Activated CD8-positive, alpha-beta T cell treated with anti-CD3 and anti-CD28 coated beads for 36 hours (primary cell): ENCODE measurements around the gene CBY3. TPM values are rescaled to one million over a fixed set of nuclear protein-coding genes. Genes with fewer than 3 reads are reported as not detected.
"Not testable (repeated sequence)": the region's sequence is repeated elsewhere in the genome, so short reads cannot be mapped to it uniquely, and the experiment has no call there.

Experiments used
- ATAC-seq: fragments of 200-7000 bp; cut with Tn5 transposase; one replicate; pipeline ENCODE4 v1.10.0; 2021; ENCODE audit warnings: mild to moderate bottlenecking, moderate library complexity
- CTCF ChIA-PET: fragments of 350-600 bp; sonication (Branson Sonifier 250); formaldehyde crosslinking; loops from one replicate; lab custom pipeline; 2021; ENCODE audit warnings: antibody characterized with exemption; lab: Charles Lee
- POLR2A ChIA-PET: fragments of 350-600 bp; sonication (Branson Sonifier 250); formaldehyde crosslinking; loops from one replicate; lab custom pipeline; 2021; ENCODE audit warnings: antibody characterized with exemption; lab: Charles Lee
- DNase-seq: peaks from one replicate; pipeline ENCODE4 v3.0.0-alpha.2; 2020
- H3K27ac Mint-ChIP-seq: one replicate; pipeline ENCODE4 v1.8.0; 2021; ENCODE audit warnings: mild to moderate bottlenecking, mixed read lengths
- H3K27me3 Mint-ChIP-seq: one replicate; pipeline ENCODE4 v1.8.0; 2021; ENCODE audit warnings: mixed read lengths
- H3K36me3 Mint-ChIP-seq: one replicate; pipeline ENCODE4 v1.8.0; 2021; ENCODE audit warnings: low read depth, mixed read lengths
- H3K4me1 Mint-ChIP-seq: one replicate; pipeline ENCODE4 v1.8.0; 2021; ENCODE audit warnings: low read depth, mixed read lengths
- H3K4me3 Mint-ChIP-seq: one replicate; pipeline ENCODE4 v1.8.0; 2021; ENCODE audit warnings: mild to moderate bottlenecking, moderate library complexity, mixed read lengths
- H3K9me3 Mint-ChIP-seq: one replicate; pipeline ENCODE4 v1.8.0; 2021; ENCODE audit warnings: mixed read lengths
- CTCF ChIP-seq: fragments of 200-600 bp; IDR thresholded peaks from one replicate; pipeline ENCODE4 v1.8.0; 2022; ENCODE audit warnings: antibody characterized with exemption, mild to moderate bottlenecking
- intact Hi-C: fragments of 100-400 bp; cut with micrococcal nuclease; formaldehyde crosslinking; loops from one replicate; pipeline ENCODE4 v1.10.0; 2022
- total RNA-seq, 2 experiments: library from RNA; stranded (reverse); gene quantifications; one replicate each; pipeline ENCODE4 v1.2.3, GENCODE V29; 2021

CBY3 gene
- total RNA-seq, 2 experiments from 2014 or later, result 0.47 to 1.2 TPM

- Mint-ChIP-seq H3K27me3 (no peaks in the 10 kb centered on the region), H3K36me3 (peaks cover 34% of the 10 kb centered on the region), H3K27ac (peak overlapping the region; percentile 98), H3K4me3 (peak overlapping the region; percentile 91), H3K4me1 (peaks cover 33% of the 10 kb centered on the region), H3K9me3 (no peaks in the 10 kb centered on the region)
- ChIA-PET POLR2A (interaction anchor here (1.1 to 6.3 kb wide), 13 partner anchors 9 to 392 kb away, joined by 4 to 55 read pairs (median 11); partner anchors contain the start of genes HNRNPH1 and MAML1), CTCF (interaction anchor here (0.8 to 5.1 kb wide), 7 partner anchors 10 to 118 kb away, joined by 3 to 27 read pairs (median 4); partner anchors contain the start of gene HNRNPH1)
- peak; percentile 51 for TF ChIP-seq CTCF
- ATAC-seq, result peak; percentile 51
- DNase-seq, result peak; percentile 91
- intact Hi-C loops, result no loop called here
These were observed 1.7 kb downstream of the CBY3 start for GRCh38 chr5:179679014-179679674.

- H3K36me3 Mint-ChIP-seq, result peaks cover 34% of the 10 kb centered on the region
- H3K9me3 Mint-ChIP-seq, result no peaks in the 10 kb centered on the region
- peak; percentile 97 for DNase-seq
- ChIA-PET CTCF (interaction anchor here (0.8 to 5.1 kb wide), 8 partner anchors 9 to 119 kb away, joined by 3 to 27 read pairs (median 4); partner anchors contain the start of gene HNRNPH1), POLR2A (interaction anchor here (0.7 to 6.3 kb wide), 24 partner anchors 8 to 392 kb away, joined by 3 to 55 read pairs (median 5); partner anchors contain the start of genes HNRNPH1 and MAML1)
- no peaks in the 10 kb centered on the region for H3K27me3 Mint-ChIP-seq
- H3K27ac Mint-ChIP-seq, result peak overlapping the region; percentile 98
- no peak for TF ChIP-seq CTCF
- intact Hi-C loops, result no loop called here
- H3K4me3 Mint-ChIP-seq, result peak overlapping the region; percentile 91
- peaks cover 30% of the 10 kb centered on the region for H3K4me1 Mint-ChIP-seq
- ATAC-seq, result peak; percentile 91
These were observed 2.4 kb downstream of the CBY3 start for GRCh38 chr5:179678223-179679013.

GRCh38 chr5:179668391-179668790 lies 12.4 kb downstream of the CBY3 start:
- no peak overlapping the region for H3K4me3 Mint-ChIP-seq
- intact Hi-C loops, result no loop called here
- H3K27ac Mint-ChIP-seq, result no peak overlapping the region
- peak; percentile 82 for ATAC-seq
- ChIA-PET POLR2A (no interaction called here), CTCF (interaction anchor here (1.0 to 2.4 kb wide), 6 partner anchors 12 to 94 kb away, joined by 3 to 14 read pairs (median 3); partner anchors contain the start of gene CBY3)
- no peaks in the 10 kb centered on the region for H3K27me3 Mint-ChIP-seq
- H3K9me3 Mint-ChIP-seq, result no peaks in the 10 kb centered on the region
- TF ChIP-seq CTCF, result peak; percentile 52
- no peaks in the 10 kb centered on the region for H3K4me1 Mint-ChIP-seq
- peak; percentile 55 for DNase-seq
- no peaks in the 10 kb centered on the region for H3K36me3 Mint-ChIP-seq

- DNase-seq, H3K27me3 Mint-ChIP-seq, H3K36me3 Mint-ChIP-seq, H3K27ac Mint-ChIP-seq, H3K4me1 Mint-ChIP-seq, H3K4me3 Mint-ChIP-seq, intact Hi-C loops, ATAC-seq, H3K9me3 Mint-ChIP-seq, CTCF ChIA-PET: not testable (repeated sequence)
- POLR2A ChIA-PET, result interaction anchor here (1.3 kb wide), 1 partner anchor 16 kb away, joined by 4 read pairs; no protein-coding TSS in a partner anchor
These were observed 19.2 kb downstream of the CBY3 start for GRCh38 chr5:179661647-179662046.

- H3K27ac Mint-ChIP-seq, H3K4me1 Mint-ChIP-seq, intact Hi-C loops, DNase-seq, H3K9me3 Mint-ChIP-seq, H3K27me3 Mint-ChIP-seq, POLR2A ChIA-PET, H3K36me3 Mint-ChIP-seq: not testable (repeated sequence)
- CTCF ChIA-PET, result interaction anchor here (0.6 kb wide), 1 partner anchor 677 kb away, joined by 3 read pairs; no protein-coding TSS in a partner anchor
- peak; percentile 76 for ATAC-seq
- peak overlapping the region; percentile 63 for H3K4me3 Mint-ChIP-seq
These were observed 22.5 kb downstream of the CBY3 start for GRCh38 chr5:179658179-179658856.

GRCh38 chr5:179657302-179658178 lies 23.3 kb downstream of the CBY3 start:
- H3K9me3 Mint-ChIP-seq, H3K27ac Mint-ChIP-seq, POLR2A ChIA-PET, intact Hi-C loops, DNase-seq, H3K27me3 Mint-ChIP-seq, H3K4me1 Mint-ChIP-seq, H3K36me3 Mint-ChIP-seq, CTCF ChIA-PET, H3K4me3 Mint-ChIP-seq: not testable (repeated sequence)
- peak; percentile 93 for ATAC-seq

- H3K4me1 Mint-ChIP-seq, H3K4me3 Mint-ChIP-seq, intact Hi-C loops, POLR2A ChIA-PET, H3K36me3 Mint-ChIP-seq, H3K27me3 Mint-ChIP-seq, CTCF ChIA-PET, DNase-seq, H3K9me3 Mint-ChIP-seq, ATAC-seq, H3K27ac Mint-ChIP-seq: not testable (repeated sequence)
These were observed 27.7 kb downstream of the CBY3 start for GRCh38 chr5:179653135-179653534.
